GM23248 (cell line): Measurements from ENCODE around the gene ABCA2. TPM values are rescaled to one million over a fixed set of nuclear protein-coding genes. Genes with fewer than 3 reads are reported as not detected.
"Not testable (repeated sequence)": the region's sequence is repeated elsewhere in the genome, so short reads cannot be mapped to it uniquely, and the experiment has no call there.

Source experiments
- DNase-seq: peaks from one replicate; pipeline ENCODE4 v3.0.0-alpha.2; 2015
- H2AFZ ChIP-seq: fragments of 200-600 bp; sonication (generic); 2 replicates; pipeline ENCODE4 v1.6.1; 2016; ENCODE audit warnings: antibody characterized with exemption
- H3F3A ChIP-seq: fragments of 200-600 bp; sonication (generic); 2 replicates; pipeline ENCODE4 v1.6.1; 2016; ENCODE audit warnings: mild to moderate bottlenecking, antibody characterized with exemption, mixed run types; ENCODE audit not compliant: insufficient read depth
- H3K27ac ChIP-seq: fragments of 200-600 bp; sonication (generic); 2 replicates; pipeline ENCODE4 v1.5.1; 2016; ENCODE audit warnings: mild to moderate bottlenecking
- H3K27me3 ChIP-seq: fragments of 200-600 bp; sonication (generic); replicated peaks from 2 replicates; pipeline ENCODE4 v1.6.1; 2016; ENCODE audit warnings: mild to moderate bottlenecking; ENCODE audit not compliant: insufficient read depth
- H3K36me3 ChIP-seq: fragments of 200-600 bp; sonication (generic); 2 replicates; pipeline ENCODE4 v1.6.1; 2016; ENCODE audit warnings: low read depth, mild to moderate bottlenecking
- H3K4me1 ChIP-seq: fragments of 200-600 bp; sonication (generic); 2 replicates; pipeline ENCODE4 v1.6.1; 2016; ENCODE audit warnings: mild to moderate bottlenecking; ENCODE audit not compliant: insufficient read depth
- H3K4me2 ChIP-seq: fragments of 200-600 bp; sonication (generic); one replicate; pipeline ENCODE4 v1.6.1; 2016; ENCODE audit warnings: mild to moderate bottlenecking; ENCODE audit not compliant: unreplicated experiment
- H3K4me3 ChIP-seq: fragments of 200-600 bp; sonication (generic); 2 replicates; pipeline ENCODE4 v1.5.1; 2016; ENCODE audit warnings: mild to moderate bottlenecking
- H3K79me2 ChIP-seq: fragments of 200-600 bp; sonication (generic); 2 replicates; pipeline ENCODE4 v1.6.1; 2016; ENCODE audit warnings: mild to moderate bottlenecking; ENCODE audit not compliant: insufficient read depth
- H3K9ac ChIP-seq: fragments of 200-600 bp; sonication (generic); 2 replicates; pipeline ENCODE4 v1.6.1; 2016; ENCODE audit warnings: mild to moderate bottlenecking
- H3K9me2 ChIP-seq: fragments of 200-600 bp; sonication (generic); 2 replicates; pipeline ENCODE4 v1.6.1; 2016; ENCODE audit warnings: mixed run types, mild to moderate bottlenecking, moderate library complexity; ENCODE audit not compliant: insufficient read depth
- H3K9me3 ChIP-seq: fragments of 200-600 bp; sonication (generic); one replicate; pipeline ENCODE4 v1.6.1; 2017; ENCODE audit warnings: low read depth
- H4K20me1 ChIP-seq: fragments of 200-600 bp; sonication (generic); 2 replicates; pipeline ENCODE4 v1.6.0; 2016; ENCODE audit not compliant: insufficient read depth
- EZH2 ChIP-seq: fragments of 200-600 bp; sonication (generic); IDR thresholded peaks from 2 replicates; pipeline ENCODE4 v1.6.1; 2018; ENCODE audit warnings: antibody characterized with exemption, mild to moderate bottlenecking; ENCODE audit not compliant: insufficient read depth, poor library complexity, severe bottlenecking
- EZH2phosphoT487 ChIP-seq: fragments of 200-600 bp; sonication (generic); IDR thresholded peaks from 2 replicates; pipeline ENCODE4 v1.6.1; 2018; ENCODE audit warnings: antibody characterized with exemption, moderate library complexity, mild to moderate bottlenecking, low read depth; ENCODE audit not compliant: insufficient read depth
- WGBS, 2 experiments: methylation state at CpG; one replicate each; pipeline ENCODE4 v1.1.6; 2015 to 2017; ENCODE audit warnings: low lambda C conversion rate in 2 of 2, low coverage in 1 of 2; ENCODE audit errors: missing lambda C conversion rate in 2 of 2; 5-methylcytosine and 5-hydroxymethylcytosine counted together
- in situ Hi-C: fragments of 300-500 bp; cut with MboI; formaldehyde crosslinking; loops from 2 replicates; pipeline ENCODE4 v1.15.0; 2020
- polyA plus RNA-seq: library from polyadenylated mRNA; unstranded; fragments of >200 nt; fragmentation: Nextera tagmentation; extraction: Ambion mirVana; gene quantifications from 2 replicates; pipeline ENCODE4 v1.2.1, GENCODE V29; 2016
- total RNA-seq: library from RNA; depleted of rRNA; stranded (reverse); fragments of >200 nt; shearing (Covaris generic); gene quantifications from 2 replicates; pipeline ENCODE4 v1.2.3, GENCODE V29; 2014

Gene ABCA2
- total and polyA plus RNA-seq, 2 experiments from 2014 or later = 21.1 to 33.2 TPM

DNA sequence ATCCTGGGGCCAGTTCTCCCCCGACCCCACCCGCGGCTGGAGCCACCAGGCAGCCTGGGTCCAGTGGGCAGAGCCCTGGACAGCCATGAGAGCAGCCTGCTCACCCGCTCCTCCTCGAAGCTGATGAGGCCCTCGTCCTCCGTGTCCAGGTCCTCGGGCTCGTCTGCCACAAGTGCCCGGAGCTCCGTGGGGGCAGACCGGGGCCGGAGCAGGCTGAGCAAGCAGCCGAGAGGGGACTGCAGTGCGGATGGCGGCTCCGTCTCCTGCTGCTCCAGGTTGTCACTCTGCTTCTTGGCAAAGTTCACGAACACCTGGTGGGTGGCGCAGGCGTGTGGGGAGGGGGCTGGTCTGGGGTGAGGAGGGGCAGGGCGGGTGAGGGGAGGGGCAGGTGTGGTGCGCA is 19.7 kb downstream of the ABCA2 start:
- in situ Hi-C loops = no loop called here
- WGBS, 2 experiments = 74 to 78% methylated on average over 16 to 22 of the region's 22 CpGs
- Histone ChIP-seq H3K9me3 (no peaks in the 10 kb centered on the region), H3F3A (no peaks in the 10 kb centered on the region), H2AFZ (no peak overlapping the region), H3K4me1 (no peaks in the 10 kb centered on the region), H3K27me3 (no peaks in the 10 kb centered on the region), H4K20me1 (no peaks in the 10 kb centered on the region), H3K4me3 (no peak overlapping the region), H3K27ac (no peak overlapping the region), H3K9me2 (no peaks in the 10 kb centered on the region), H3K4me2 (no peak overlapping the region), H3K36me3 (no peaks in the 10 kb centered on the region), H3K9ac (no peak overlapping the region), H3K79me2 (no peaks in the 10 kb centered on the region)
- no peak for TF ChIP-seq EZH2phosphoT487
- no peak for DNase-seq

DNA sequence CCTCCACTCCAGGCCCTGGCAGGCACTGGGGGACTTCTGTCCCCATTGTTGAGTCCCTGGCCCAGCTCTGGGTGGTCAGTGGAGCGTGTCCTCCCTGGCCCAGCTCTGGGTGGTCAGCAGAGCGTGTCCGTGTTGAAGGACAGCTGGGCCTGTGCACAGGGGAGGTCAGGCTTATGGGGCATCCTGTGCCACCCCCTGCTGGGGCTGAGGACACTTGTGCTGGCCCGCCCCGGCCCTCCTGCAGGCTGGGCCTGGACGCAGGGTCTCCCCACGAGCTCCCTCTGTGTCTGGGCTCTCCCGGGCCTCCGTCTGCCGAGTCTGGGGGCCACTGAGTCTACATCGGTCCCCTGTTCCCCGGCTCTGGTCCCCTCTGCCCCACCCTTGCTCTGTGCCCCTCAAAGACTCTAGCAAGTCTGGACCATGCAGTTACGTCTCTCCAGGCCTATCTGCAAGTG is 20.2 kb downstream of the ABCA2 start:
- in situ Hi-C loops = no loop called here
- no peaks in the 10 kb centered on the region for H3F3A ChIP-seq
- no peaks in the 10 kb centered on the region for H3K9me3 ChIP-seq
- H3K27ac ChIP-seq = no peak overlapping the region
- no peak overlapping the region for H3K9ac ChIP-seq
- no peak for DNase-seq
- no peak overlapping the region for H2AFZ ChIP-seq
- no peaks in the 10 kb centered on the region for H3K36me3 ChIP-seq
- H3K27me3 ChIP-seq = no peaks in the 10 kb centered on the region
- 84 to 86% methylated on average over 8 to 13 of the region's 13 CpGs for WGBS, 2 experiments
- H4K20me1 ChIP-seq = no peaks in the 10 kb centered on the region
- TF ChIP-seq EZH2 = no peak
- TF ChIP-seq EZH2phosphoT487 = no peak
- H3K9me2 ChIP-seq = no peaks in the 10 kb centered on the region
- H3K4me3 ChIP-seq = no peak overlapping the region
- no peaks in the 10 kb centered on the region for H3K79me2 ChIP-seq
- no peak overlapping the region for H3K4me2 ChIP-seq
- H3K4me1 ChIP-seq = no peaks in the 10 kb centered on the region

DNA sequence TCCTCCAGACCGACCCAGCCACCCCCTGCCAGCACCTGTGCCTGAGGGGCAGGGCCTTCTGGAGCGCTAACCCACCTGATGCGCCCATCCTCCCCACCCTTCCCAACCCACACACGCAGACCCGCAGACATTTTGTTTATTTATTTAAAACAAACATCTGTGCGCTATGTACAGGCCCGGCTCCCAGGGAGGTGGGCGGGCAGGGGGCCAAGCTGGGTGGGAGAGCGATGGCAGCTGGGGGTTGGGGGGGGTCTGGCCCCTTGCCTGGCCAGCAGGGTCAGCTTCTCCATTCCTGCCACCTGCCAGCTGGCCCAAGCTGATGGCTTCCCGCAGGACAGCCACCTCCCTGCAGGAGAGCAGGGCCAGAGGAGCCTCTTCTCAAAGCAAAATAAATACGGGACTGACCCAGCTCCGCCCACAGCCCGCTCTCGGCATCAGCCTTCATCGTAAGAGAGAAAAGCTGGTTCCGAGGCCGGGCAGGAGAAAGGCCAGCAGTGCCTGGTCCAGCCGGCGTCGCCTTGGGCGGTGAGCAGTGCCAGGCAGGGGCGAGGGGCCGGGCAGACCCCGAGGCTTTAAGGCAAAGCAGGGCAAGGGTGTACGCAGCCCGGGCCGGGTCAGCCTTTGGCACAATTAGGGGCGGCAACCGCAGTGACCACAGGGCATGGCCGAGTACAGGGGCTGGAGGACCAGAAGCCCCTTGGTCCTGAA is 20.8 kb downstream of the ABCA2 start:
- Histone ChIP-seq H3K27me3 (no peaks in the 10 kb centered on the region), H2AFZ (no peak overlapping the region), H3K4me2 (no peak overlapping the region), H3K36me3 (no peaks in the 10 kb centered on the region), H3K9ac (no peak overlapping the region), H3K4me1 (no peaks in the 10 kb centered on the region), H3K4me3 (no peak overlapping the region), H3K9me2 (no peaks in the 10 kb centered on the region), H3F3A (no peaks in the 10 kb centered on the region), H3K9me3 (no peaks in the 10 kb centered on the region), H3K79me2 (no peaks in the 10 kb centered on the region), H3K27ac (no peak overlapping the region), H4K20me1 (no peaks in the 10 kb centered on the region)
- TF ChIP-seq EZH2 (no peak), EZH2phosphoT487 (no peak)
- in situ Hi-C loops = no loop called here
- DNase-seq = no peak
- WGBS, 2 experiments = 81 to 85% methylated on average over 27 to 30 of the region's 30 CpGs

DNA sequence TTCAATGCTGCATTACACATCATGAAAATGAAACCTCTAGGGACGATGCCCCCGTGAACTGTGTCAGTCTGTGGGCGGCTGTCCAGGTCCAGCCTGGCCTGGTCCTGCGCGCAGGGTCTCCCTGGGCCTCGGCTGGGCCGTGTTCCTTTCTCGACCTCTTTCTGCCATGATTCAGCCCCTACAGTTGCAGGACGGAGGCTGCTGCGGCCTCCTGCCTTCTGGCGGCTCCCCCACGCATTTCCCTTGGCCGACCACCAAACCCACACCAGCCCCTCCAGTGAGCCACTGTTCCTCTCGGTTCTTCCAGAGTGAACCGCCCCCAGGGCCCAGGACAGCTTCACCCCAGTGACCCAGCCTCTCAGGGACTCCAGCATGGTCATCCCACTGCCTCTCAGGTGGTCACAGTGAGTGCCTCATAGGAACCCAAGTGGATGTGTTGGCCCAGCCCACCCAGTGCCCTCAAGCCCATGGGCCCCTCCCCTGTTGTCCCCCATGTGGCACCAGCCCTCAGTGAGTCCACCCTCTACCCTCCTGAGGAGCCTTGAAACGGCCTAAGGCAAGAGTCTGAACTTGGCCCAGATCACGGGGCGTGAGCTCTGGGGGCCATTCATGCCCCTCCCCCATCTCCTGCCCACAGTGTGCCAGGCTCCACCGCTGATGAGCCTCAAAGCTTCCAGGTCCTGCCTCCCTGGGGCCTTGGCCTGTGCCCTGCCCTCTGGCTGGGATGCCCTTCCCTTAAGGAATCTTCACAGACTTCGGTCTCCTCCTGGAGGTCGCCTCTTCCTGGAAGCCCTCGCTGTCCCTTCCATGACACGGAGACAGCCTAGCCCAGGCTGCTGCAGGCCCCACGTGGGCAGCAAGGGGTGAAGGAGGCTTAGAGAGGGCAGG is 21.7 kb downstream of the ABCA2 start:
- H3K4me1 ChIP-seq = no peaks in the 10 kb centered on the region
- no peak for DNase-seq
- no peaks in the 10 kb centered on the region for H4K20me1 ChIP-seq
- H2AFZ ChIP-seq = no peak overlapping the region
- H3F3A ChIP-seq = no peaks in the 10 kb centered on the region
- no peaks in the 10 kb centered on the region for H3K27me3 ChIP-seq
- H3K36me3 ChIP-seq = no peaks in the 10 kb centered on the region
- no peaks in the 10 kb centered on the region for H3K79me2 ChIP-seq
- WGBS, 2 experiments = 82 to 83% methylated on average over 21 to 24 of the region's 24 CpGs
- no peak overlapping the region for H3K9ac ChIP-seq
- no peak overlapping the region for H3K27ac ChIP-seq
- no peak overlapping the region for H3K4me3 ChIP-seq
- H3K9me3 ChIP-seq = no peaks in the 10 kb centered on the region
- H3K9me2 ChIP-seq = no peaks in the 10 kb centered on the region
- H3K4me2 ChIP-seq = no peak overlapping the region
- in situ Hi-C loops = no loop called here
- TF ChIP-seq EZH2phosphoT487 (no peak), EZH2 (no peak)

DNA sequence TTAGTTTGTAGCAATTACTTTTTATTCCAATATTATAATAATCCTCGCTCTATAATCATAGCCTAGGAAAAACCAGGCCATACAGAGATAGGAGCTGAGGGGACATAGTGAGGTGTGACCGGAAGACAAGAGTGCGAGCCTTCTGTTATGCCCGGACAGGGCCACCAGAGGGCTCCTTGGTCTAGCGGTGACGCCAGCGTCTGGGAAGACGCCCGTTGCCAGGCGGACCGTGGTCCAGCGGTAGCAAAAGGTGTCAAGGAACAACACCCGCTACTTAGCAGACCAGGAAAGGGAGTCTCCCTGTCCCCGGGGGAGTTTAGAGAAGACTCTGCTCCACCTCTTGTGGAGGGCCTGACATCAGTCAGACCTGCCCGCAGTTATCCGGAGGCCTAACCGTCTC is 23.8 kb downstream of the ABCA2 start:
- H3K9me3 ChIP-seq, H3K4me3 ChIP-seq, H3K9ac ChIP-seq, in situ Hi-C loops, H4K20me1 ChIP-seq, H3F3A ChIP-seq, H3K27ac ChIP-seq, H3K79me2 ChIP-seq, DNase-seq, H3K36me3 ChIP-seq, H3K4me2 ChIP-seq, H3K27me3 ChIP-seq, H3K9me2 ChIP-seq, H2AFZ ChIP-seq: not testable (repeated sequence)
- H3K4me1 ChIP-seq = peaks cover 11% of the 10 kb centered on the region
- WGBS, 2 experiments = 33 to 36% methylated on average over 17 of the region's 17 CpGs
